C4-2B (cell line): ENCODE data around the gene TMEM178B.

Experiments
- H3K27ac ChIP-seq: fragments of 450-650 bp; 2 replicates; pipeline ENCODE4 v1.5.1; 2017
- ZFX ChIP-seq: fragments of 450-650 bp; IDR thresholded peaks from 2 replicates; pipeline ENCODE4 v1.6.1; 2017
- TF ChIP-seq, protein P1 (sequence below): fragments of 450-650 bp; conservative IDR thresholded peaks from 2 replicates; pipeline ENCODE4 v1.5.1; 2017; ENCODE audit warnings: mild to moderate bottlenecking

Gene TMEM178B

DNA sequence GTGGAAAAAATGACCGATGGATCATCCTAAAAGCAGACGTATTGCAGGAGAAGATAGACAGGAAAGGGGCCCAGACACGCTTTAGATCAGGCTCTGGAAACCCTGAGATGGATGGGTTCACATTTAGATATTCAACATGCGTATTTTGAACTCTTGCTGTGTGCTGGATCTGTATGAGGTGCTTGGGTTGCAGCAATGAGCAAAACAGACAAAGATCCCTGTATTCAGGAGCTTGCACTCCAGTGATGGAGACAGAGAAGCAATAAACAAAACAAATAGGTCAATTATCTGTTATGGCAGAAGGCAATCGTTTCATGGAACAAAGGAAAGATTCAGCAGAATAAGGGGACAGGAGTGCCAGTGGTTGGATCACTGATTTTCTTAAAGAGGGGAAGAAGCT lies 275.5 kb downstream of the TMEM178B start:
- H3K27ac ChIP-seq: no peak overlapping the region
- TF ChIP-seq, protein P1, sequence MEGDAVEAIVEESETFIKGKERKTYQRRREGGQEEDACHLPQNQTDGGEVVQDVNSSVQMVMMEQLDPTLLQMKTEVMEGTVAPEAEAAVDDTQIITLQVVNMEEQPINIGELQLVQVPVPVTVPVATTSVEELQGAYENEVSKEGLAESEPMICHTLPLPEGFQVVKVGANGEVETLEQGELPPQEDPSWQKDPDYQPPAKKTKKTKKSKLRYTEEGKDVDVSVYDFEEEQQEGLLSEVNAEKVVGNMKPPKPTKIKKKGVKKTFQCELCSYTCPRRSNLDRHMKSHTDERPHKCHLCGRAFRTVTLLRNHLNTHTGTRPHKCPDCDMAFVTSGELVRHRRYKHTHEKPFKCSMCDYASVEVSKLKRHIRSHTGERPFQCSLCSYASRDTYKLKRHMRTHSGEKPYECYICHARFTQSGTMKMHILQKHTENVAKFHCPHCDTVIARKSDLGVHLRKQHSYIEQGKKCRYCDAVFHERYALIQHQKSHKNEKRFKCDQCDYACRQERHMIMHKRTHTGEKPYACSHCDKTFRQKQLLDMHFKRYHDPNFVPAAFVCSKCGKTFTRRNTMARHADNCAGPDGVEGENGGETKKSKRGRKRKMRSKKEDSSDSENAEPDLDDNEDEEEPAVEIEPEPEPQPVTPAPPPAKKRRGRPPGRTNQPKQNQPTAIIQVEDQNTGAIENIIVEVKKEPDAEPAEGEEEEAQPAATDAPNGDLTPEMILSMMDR: no peak
- TF ChIP-seq ZFX: no peak

DNA sequence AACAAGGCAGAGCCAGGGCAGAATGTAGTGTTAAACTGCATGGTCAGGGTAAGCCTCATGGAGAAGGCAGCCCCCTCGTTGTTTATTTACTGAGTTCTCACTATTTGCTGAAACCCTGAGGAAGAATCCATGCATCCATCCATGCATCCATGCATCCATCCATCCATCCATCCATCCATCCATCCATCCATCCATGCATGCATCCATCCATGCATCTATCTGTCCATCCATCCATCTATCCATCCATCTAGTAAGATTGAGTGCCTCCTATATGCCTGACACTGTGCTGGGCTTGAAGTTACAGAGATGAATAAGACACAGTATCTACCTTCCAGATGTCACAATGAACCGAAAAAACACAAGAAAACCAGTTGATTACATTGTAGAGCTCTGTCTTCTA lies 275.9 kb downstream of the TMEM178B start:
- no peak for TF ChIP-seq ZFX
- TF ChIP-seq, protein P1: no peak
- H3K27ac ChIP-seq: no peak overlapping the region

DNA sequence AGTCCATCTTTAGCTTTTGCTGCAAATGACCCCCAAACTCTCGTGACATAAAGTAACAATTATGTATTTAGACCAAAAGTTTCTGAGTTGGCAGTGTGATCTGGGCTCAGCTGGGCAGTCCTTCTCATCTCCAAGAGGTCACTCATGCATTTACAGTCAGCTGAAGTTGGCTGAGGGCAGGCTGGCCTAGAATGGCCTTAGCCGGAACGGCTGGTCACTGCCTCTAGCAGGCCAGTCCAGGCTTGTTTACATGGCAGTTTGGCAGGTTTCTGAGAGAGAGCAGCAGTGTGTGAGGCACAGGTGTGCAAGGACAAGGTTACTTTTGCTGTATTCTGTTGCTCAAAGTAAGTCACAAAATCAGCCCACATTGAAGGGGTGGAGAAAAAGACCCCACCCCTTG lies 277.3 kb downstream of the TMEM178B start:
- TF ChIP-seq, protein P1: no peak
- no peak for TF ChIP-seq ZFX
- no peak overlapping the region for H3K27ac ChIP-seq

DNA sequence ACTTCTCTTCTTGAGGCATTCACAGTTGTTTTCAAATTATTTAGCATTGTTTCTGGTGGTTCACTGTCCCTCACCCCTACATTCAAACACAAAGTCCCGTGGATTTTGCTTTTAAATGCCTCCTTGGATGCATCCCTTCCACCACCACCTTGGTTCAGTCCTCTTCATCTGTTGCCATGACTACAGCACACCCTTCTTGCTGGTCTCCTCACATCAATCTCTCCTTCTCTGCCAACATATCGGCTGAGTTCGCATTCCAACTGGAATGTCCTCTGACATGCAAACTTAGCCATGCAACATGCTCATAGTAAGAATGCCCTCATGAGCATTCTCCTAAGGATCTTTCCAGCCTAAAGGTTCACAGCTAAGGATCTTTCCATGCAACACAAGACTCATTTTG lies 279.1 kb downstream of the TMEM178B start:
- TF ChIP-seq, protein P1: no peak
- no peak for TF ChIP-seq ZFX
- no peak overlapping the region for H3K27ac ChIP-seq

DNA sequence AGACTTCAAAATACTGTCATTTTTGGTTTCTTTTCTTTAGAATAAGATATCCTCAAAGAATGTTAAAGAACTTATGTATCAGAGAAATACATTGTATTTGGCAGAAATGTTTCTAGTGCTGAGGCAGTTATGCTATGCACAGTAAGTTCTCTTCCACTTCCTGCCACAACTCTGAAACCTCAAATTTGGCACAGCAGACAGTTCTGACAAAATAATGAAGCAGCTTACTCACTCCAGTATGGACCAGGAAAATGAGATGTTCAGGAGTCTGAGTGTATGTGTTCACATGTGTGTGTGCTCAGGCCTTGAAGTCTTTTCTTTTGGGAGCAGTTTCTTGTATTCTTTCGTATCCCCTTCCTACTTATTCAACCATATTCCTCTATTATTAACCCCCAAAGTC lies 280.4 kb downstream of the TMEM178B start:
- H3K27ac ChIP-seq: no peak overlapping the region
- TF ChIP-seq ZFX: no peak
- TF ChIP-seq, protein P1: no peak

DNA sequence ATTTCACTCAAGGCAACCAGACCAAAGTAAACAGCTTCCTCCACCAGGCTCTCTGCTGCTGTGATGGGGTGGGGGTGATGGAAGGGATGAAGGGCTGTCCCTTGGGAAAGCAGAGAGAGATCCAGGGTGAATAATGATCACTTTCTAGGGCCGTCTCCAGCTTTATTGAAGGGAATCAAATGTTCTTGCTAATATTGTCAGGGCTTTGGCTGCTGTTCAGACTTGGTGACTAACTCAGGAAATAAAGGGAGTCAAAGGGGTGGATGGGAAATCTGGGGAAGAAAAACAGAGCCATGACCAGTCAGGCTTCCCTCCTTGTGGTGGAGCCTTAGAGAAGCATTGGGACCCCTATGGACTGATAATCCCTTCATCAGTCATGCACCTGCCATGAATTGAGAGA lies 281.2 kb downstream of the TMEM178B start:
- no peak overlapping the region for H3K27ac ChIP-seq
- no peak for TF ChIP-seq ZFX
- TF ChIP-seq, protein P1: no peak

DNA sequence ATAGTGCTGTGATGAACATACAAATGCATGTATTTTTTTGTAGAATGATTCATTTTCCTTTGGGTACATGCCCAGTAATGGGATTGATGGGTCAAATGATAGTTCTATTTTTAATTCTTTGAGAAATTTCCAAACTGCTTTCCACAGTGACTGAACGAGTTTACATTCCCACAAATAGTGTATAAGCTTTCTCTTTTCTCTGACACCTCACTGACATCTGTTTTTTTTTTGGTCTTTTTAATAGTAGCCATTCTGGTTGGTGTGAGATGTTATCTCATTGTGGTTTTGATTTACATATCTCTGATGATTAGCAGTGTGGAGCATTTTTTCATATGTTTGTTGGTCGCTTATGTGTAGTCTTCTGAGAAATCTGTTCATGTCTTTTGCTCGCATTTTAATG lies 282.3 kb downstream of the TMEM178B start:
- H3K27ac ChIP-seq: no peak overlapping the region
- TF ChIP-seq, protein P1: no peak
- TF ChIP-seq ZFX: no peak
